Fibroblast of upper back skin (primary cell): ENCODE measurements around the gene APOC4.
"Not testable (repeated sequence)": the region's sequence is repeated elsewhere in the genome, so short reads cannot be mapped to it uniquely, and the experiment has no call there.

Experiments used
- DNase-seq: peaks from one replicate; pipeline ENCODE4 v3.0.0-alpha.2; 2013

The APOC4 gene

DNA sequence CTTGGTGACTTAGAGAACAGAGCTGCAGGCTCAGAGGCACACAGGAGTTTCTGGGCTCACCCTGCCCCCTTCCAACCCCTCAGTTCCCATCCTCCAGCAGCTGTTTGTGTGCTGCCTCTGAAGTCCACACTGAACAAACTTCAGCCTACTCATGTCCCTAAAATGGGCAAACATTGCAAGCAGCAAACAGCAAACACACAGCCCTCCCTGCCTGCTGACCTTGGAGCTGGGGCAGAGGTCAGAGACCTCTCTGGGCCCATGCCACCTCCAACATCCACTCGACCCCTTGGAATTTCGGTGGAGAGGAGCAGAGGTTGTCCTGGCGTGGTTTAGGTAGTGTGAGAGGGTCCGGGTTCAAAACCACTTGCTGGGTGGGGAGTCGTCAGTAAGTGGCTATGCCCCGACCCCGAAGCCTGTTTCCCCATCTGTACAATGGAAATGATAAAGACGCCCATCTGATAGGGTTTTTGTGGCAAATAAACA lies 17.8 kb upstream of the APOC4 start:
- DNase-seq, result no peak

DNA sequence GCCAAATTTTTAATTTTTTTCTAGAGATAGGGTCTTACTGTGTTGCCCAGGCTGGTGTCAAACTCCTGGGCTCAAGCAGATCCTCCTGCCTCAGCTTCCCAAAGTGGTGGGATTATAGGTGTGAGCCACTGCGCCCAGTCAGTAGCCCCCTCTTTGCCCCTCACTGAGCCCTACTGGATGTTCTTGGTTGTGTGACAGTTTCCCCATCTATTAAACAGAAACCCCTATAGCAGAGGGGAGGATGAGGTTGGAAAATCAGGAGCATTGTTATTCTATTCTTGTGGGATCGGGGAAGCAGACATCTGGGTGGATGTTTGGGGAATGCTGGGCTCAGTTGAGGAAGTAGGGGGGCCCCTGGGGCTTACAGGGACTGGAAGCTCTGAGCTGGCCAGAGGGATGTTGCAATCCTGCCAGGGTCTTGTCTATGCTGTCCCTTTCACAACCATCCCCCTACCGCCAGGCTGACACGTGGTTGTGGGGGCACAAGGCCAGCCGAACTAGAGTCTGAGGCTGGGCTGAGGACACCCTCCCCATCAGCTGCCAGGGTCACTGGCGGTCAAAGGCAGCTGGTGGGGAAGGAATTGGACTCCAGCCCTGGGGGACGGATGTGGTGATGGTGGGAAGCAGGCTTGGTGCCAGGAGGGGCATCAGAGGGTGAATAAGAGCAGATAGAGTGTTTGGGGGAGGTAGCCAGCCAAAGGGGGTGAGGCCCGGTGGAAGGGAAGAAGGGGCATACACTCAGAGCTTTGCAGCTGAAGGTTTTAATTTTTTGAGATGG lies 16.7 kb upstream of the APOC4 start:
- peak; percentile 57 for DNase-seq

DNA sequence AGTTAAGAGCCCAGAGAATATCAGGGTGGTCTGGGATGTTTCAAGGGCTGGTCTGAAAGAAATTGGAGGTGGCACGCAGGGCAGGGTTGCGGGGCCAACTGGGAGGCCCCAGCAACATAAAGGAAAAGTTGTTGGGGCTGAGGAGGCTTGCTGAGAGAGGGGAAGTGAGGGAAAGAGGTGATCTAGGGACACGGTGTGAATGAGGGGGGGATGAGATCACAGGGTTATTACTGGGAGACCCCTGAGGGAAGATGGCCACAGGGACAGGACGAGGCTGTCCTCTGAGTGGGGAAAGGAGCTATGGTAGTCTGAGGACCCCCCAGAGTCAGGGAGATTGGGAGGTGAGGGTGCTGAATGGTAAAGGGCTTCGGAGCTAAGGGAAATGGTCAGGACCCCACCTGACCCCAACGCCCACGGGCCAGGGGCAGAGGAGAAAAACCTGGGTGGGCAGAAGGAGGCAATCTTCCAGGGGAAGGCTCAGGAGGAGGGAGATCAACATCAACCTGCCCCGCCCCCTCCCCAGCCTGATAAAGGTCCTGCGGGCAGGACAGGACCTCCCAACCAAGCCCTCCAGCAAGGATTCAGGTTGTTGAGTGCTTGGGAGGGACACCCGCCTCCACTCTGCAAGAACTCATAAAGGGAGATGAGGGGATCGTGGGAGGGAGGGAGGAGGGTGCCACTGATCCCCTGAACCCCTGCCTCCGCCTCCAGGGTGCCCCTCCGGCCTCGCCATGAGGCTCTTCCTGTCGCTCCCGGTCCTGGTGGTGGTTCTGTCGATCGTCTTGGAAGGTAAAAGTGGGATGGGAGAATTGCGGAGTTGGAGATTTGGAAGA lies 15.6 kb upstream of the APOC4 start:
- DNase-seq, result not testable (repeated sequence)

DNA sequence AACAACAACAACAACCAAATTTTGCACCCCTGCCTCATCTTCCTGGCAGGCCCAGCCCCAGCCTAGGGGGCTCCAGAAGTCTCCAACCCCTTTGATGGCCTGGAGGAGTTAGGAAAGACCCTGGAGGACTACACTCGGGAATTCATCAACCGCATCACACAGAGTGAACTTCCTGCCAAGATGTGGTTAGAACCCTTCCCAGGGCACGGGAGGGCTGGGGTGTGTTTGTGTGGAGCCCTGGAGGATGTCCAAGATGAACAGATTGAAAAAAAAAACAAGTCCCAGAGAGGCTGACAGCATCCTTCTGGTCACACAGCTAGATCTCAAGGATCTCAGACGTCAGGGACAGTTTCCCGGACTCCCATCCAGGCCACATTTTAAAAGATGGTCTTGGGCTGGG lies 14.3 kb upstream of the APOC4 start:
- peak; percentile 67 for DNase-seq

DNA sequence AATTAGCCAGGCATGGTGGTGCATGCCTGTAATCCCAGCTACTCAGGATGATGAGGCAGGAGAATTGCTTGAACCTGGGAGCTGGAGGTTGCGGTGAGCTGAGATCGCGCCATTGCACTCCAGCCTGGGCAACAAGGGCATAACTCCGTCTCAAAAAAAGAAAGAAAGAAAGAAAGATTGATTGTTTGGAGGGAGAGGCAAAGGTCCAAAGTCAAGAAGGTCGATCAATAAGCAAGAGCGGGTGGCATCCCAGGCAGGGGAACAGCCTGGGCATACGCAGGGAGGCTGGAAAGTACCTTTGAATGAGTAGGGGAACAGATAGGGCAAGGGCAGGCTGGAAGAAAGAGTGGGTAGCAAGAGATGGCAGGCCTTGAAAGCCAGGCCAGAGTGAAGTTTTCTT lies 11.9 kb upstream of the APOC4 start:
- DNase-seq, result no peak

DNA sequence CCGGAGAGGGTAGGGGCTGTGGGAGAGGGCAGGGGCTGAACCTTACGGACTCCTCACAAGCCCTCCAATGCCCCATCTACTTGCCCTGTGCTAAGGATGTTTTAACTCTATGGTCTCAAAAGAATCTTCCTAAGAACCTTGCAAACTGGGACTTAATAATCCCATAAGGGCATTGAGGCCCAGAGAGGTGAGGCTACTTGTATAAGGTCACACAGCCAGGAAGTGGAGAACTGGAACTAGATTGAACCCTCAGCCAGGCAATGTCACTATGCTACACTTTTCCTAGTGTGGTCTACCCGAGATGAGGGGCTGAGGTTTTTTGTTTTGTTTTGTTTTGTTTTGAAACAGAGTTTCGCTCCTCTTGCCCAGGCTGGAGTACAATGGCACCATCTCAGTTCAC lies 10.5 kb upstream of the APOC4 start:
- no peak for DNase-seq

DNA sequence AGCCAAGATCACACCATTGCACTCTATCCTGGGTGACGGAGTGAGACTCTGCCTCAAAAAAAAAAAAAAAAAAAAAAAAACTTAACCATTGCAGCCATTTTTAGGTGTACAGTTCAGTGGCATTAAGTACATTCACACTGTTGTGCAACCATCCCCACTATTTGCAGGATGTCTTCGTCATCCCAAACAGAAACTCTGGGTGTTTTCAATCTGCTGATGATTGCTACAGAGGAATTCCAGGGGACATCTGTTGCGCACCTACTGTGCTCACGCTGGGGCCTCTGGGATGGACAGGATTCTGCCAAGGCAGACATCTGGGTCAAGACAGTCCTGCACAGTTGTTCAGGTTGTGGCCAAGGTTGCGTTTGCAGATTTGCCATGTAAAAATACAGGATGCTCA lies 2.4 kb upstream of the APOC4 start:
- no peak for DNase-seq

DNA sequence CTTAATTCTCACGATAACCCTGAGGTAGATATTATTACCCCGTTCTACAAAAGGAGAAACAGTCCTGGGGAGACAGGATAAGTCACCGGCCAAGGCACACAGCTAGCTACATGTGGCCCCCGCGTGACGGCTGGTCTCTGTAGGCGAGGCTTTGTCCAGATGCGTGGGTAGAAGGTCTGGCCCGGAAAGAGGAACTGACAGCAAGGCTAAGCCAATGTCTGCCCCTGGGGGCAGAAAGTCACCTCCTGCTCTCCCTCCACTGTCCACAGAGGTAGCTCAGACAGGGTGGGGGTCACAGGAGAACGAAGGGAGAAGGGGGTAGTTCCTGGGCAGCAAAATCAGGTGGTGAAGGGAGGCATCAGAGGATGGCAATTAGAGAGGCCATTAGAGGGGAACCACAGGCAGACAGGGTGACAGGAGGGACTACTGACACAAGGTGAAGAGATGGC lies 1.8 kb downstream of the APOC4 start:
- DNase-seq, result no peak

DNA sequence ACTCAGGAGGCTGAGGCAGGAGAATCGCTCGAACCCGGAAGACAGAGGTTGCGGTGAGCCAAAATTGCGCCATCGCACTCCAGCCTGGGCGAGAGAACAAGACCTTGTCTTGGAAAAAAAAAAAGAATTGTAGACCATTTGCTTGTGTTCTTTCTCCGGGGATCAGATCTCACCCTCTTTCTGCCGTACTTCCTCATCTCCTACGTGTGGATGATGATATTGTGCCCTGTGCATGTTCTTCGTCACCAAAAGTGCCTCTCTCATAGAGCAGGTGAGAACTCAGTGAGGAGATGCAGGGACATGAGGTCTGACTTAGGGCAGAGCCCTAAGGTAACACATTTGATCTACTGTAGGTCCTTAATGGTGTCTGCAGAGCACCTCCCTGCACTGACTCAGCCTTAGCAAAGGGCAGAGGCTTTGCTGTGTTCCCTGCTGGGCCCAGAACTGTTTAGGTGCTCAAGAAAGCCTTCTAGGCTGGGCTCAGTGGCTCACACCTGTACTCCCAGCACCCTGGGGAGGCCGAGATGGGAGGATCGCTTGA lies 5.1 kb downstream of the APOC4 start:
- no peak for DNase-seq

DNA sequence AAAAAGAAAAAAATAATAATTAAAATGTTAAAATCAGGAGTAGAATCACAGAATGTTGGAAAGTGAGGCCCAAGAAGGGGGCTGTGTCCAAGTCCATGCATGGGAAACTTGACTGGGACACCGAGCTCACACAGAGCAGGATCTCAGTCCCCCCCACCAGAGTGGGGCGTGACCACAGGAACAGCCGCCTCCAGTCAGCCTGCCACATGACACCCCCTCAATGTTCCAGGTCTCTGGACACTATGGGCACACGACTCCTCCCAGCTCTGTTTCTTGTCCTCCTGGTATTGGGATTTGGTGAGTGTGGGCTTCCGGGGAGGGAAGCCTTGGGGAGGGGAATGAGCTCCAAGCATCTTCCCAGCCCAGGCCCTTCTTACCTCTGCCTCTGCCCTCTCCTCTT lies 6.2 kb downstream of the APOC4 start:
- no peak for DNase-seq

DNA sequence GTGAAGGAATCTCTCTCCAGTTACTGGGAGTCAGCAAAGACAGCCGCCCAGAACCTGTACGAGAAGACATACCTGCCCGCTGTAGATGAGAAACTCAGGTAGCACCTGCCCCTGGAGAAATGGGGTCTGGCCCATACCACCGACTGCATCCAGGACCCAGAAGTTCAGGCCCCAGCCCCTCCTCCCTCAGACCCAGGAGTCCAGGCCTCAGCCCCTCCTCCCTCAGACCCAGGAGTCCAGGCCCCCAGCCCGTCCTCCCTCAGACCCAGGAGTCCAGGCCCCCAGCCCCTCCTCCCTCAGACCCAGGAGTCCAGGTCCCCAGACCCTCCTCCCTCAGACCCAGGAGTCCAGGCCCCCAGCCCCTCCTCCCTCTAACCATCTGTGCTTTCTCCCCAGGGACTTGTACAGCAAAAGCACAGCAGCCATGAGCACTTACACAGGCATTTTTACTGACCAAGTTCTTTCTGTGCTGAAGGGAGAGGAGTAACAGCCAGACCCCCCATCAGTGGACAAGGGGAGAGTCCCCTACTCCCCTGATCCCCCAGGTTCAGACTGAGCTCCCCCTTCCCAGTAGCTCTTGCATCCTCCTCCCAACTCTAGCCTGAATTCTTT lies 6.8 kb downstream of the APOC4 start:
- no peak for DNase-seq

DNA sequence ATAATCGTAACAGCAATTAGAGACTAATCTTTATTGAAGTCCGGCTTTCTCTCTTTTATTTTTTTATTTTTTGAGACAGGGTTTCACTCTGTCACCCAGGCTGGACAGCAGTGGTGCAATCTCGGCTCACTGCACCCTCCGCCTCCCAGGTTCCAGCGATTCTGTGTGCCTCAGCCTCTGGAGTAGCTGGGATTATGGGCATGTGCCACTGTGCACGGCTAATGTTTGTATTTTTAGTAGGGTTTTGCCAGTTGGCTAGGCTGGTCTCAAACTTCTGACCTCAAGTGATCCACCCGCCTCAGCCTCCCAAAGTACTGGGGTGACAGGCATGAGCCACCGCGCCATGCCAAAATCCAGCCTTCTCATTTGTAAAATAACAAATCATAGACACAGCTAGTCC lies 7.5 kb downstream of the APOC4 start:
- DNase-seq, result no peak

DNA sequence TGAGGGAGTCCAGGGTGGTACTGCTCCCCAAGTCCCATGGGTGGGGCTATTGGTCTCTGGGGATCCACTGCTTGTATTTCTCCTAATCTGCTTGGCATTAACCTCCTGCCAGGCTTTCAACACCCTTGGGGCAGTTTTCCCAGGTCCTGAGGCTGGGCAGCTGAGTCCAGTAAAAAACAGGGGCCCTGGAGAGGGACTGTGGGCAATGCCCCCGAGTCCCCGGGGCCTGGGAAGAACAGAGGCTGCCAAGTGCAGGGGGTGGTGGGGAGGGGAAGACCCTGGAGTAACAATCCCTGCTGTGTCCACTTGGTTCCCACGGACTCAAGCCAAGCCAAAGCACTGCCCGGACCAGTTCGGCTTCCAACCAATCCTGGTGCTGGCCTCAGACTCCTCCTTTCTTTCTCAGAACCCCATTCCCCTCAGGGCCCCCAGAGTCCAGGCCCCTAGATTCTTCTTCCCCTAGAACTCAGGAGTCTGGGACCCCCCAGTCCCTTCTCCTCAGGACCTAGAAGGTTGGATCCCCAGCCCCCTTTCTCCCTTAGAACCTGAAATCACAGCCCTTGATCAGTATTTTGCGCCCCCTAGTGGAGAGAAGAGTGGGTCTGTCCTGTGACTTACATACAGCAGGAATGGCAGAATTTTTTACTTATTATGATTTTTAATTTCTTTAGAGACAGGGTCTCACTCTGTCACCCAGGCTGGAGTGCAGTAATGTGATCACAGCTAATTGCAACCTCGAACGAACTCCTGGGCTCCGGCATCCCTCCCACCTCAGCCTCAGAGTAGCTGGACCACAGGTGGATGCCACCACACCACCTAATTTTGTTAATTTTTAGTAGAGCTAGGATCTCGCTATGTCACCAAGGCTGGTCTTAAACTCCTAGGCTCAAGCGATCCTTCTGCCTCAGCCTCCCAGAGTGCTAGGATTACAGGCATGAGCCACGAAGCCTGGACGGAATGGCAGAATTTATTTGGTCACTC lies 9.4 kb downstream of the APOC4 start:
- DNase-seq, result peak; percentile 82

DNA sequence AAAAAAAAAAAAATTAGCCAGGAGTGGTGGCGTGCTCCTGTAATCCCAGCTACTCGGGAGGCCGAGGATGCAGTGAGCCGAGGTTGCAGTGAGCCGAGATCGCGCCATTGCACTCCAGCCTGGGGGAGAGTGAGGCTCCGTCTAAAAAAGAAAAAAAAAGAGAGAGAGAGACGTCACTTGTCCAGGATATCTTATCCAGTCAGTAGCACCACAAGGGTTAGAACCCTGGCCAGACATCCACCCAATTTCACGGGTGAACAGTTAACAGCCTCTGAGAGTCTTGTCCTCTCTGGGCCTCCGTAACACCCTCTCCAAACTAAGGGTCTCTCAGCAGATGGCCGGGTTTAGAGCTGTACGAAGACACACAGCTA lies 12.2 kb downstream of the APOC4 start:
- no peak for DNase-seq

DNA sequence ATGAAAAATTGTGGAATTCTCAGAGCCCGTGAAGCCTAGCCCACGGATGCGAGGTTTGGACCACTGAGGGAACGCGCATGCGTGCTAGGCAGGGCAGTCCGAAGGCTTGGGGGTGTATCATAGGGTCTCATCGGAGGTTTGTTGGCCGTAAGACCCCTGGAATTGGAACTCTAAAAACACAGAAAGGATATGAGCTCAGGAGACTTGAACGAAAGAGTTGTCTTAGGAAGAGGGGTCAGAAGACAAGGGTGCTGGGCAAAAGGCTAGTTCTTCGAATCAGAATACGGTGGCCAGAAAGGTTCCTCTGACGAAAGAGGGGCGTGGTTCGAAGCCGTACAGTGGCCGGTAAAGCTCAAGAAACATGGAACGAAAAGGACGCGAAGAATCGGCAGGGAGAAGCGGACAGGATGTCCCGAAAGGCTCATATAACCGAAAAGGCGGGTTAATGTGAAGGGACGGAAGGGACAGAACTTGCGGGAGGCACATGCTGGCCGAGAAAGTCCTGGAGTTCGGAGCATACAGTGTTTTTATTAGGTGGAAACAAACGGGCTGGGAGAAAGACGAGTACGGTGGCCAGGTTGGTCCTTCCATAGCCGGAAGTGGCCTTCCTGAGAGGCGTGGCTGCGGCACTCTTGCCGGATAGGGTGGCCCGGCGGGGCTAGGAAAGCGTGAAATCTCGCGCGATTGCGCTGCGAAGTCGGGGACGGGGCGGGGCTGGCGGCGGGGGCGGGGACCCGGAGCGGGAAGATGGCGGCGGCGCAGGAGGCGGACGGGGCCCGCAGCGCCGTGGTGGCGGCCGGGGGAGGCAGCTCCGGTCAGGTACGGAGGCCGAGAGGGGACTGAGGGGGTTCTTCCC lies 12.8 kb downstream of the APOC4 start, which contains the start of gene CLPTM1:
TSS of gene CLPTM1 (plus strand) at position 732 of the 856 bp plus-strand sequence. CDS start at position 748, 16 bp downstream.
- DNase-seq, result peak; percentile 96

DNA sequence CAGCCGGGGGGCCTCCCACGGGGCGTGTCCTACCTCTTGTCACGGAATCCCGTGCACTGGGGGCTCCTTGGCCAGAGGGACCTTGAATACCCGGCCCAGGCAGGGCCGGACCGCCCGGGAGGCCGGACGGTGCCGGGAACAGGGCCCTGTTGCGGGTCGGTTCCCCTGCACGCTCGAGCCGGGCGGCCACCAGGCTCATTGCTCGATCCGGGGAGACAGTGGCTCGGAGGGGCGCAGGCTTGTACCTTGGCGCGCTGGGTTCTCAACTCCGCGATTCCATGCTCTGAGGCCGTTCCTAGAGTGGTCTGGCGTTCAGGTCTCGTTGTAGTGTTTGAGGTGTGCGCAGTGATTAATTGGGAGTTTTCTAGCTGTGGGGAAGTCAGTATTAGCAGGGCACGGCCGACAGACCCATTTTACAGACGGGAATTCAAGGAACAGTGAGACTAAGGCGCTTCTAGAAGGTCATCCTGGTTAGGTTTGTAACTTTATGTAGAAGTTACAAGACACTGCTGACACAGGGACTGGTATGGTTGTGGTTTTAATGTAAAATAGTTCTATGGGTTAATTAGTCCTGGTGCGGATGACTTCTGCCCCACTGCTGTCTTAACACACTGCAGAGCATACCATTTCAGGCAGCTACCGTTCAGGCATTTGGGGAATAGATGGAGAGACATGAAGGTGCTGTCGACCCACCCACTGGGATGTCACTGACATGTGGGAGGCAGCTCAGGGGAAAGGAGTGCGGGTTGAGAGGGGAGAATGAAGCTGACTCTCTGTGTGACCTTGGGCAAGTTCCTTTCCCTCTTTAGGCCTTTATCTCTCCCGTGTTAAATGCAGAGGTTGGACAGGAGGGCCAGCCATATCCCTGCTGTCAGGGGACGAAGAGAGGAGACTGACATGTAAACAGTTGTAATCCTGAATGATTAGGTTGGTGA lies 13.7 kb downstream of the APOC4 start:
- DNase-seq, result no peak

DNA sequence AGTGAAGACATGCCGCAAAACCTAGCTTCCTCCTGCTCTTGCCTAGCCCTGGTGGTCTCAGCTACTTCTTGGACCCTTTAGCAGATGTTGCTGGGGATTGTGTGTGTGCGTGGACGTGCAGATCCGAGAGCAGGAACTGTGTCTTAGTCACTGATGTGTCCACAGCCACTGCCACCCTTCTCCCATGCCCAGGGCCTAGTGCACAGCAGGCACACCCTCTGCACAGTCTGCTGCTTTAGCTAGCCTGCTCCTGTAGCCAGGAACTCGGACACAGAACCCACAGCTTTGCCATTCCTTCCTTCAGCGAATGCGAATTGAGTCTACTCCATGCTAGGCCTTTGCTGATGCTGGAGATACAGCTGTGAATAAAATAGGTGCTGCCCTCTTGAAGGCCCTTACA lies 15.5 kb downstream of the APOC4 start:
- no peak for DNase-seq

DNA sequence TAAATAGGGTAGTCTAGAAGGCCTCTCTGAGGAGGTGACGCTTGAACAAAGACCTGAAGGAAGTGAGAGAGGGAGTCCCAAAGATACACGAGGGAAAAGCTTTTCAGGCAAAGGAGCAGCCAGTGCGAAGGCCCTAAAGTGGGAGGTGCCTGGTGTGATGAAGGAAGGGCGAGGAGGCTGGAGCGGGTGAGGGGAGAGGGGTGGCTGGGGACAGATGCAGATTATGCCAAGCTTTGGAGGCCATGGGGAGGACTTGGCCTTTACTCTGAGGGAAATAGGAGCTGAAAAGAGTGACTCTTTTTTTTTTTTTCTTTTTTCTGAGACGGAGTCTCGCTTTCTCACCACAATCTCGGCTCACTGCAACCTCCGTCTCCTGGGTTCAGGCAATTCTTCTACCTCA lies 16.1 kb downstream of the APOC4 start:
- DNase-seq, result no peak

DNA sequence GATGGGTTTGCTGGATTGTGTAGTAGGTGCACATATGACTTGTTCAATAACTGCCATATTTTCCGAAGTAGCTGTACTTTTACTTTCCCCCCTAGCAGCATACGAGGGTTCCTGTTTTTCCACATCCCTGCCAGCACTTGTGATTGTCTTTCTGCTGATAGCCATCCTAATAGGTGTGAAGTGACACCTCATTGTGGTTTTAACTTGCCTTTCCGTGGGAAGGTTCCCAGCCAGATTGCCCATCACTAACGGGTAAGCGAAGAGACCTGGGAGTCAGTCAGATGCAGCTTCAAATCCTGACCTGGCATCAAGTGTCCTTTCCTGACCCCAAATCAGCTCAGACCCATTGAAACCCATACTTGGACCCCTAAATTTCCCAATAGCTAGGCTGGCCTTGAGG lies 17.7 kb downstream of the APOC4 start:
- DNase-seq, result no peak
